NK-92 treated with Interleukin-12 subunit alpha and Interleukin-12 subunit beta, amount 100 ng/mL, for 24 hours (cell line): ENCODE data around the gene P2RX3.
A peak's percentile ranks its signal among the peaks of the same experiment; 100 is the strongest.
"Not testable (repeated sequence)": the region's sequence is repeated elsewhere in the genome, so short reads cannot be mapped to it uniquely, and the experiment has no call there.

Source experiments
- DNase-seq: peaks from one replicate; lab custom pipeline; 2025; lab: John Stamatoyannopoulos, UW

The P2RX3 gene

GRCh38 chr11:57349491-57350274 is 11.5 kb downstream of the P2RX3 start:
- peak; percentile 22 for DNase-seq

DNA sequence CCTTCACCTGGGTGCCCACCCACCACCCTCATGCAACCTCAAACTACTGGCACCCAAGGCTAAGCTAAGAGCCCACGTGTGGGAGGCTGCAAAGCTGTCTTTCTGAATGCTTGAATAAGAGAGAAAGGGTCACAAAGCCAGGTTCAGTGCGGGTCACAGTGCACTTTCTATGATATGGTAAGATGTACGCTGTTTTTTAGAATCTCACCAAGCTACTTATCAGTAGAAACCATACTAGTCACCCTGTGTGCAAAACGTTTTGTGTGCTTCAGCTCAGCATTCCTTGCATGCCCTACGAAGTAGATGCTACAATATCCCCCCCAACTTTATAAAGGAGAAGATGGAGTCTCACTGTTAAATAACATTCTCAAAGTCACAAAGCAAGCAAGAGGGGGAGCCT is 14.9 kb downstream of the P2RX3 start:
- DNase-seq, result no peak

GRCh38 chr11:57353446-57353845 is 15.3 kb downstream of the P2RX3 start:
- DNase-seq, result no peak

GRCh38 chr11:57353852-57354251 is 15.7 kb downstream of the P2RX3 start:
- no peak for DNase-seq

DNA sequence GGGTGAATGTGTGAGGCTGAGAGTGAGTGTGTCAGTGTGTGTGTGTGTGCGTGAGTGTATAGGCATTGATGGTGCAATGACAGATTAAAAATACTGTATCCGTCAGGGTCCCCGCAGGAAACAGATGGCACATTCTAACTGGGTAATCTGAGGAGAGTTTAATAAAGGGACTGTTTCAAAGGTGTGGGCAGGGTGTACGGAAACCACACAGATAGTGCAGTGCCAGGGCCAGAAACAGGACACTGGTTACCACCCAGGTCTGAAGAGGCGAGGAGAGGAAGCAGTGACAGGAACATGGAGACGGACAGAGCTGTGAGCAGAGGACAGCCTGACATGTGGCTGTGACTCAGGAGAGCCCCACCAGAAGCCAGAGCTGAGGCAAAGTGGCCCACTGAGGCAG is 16.5 kb downstream of the P2RX3 start:
- no peak for DNase-seq

DNA sequence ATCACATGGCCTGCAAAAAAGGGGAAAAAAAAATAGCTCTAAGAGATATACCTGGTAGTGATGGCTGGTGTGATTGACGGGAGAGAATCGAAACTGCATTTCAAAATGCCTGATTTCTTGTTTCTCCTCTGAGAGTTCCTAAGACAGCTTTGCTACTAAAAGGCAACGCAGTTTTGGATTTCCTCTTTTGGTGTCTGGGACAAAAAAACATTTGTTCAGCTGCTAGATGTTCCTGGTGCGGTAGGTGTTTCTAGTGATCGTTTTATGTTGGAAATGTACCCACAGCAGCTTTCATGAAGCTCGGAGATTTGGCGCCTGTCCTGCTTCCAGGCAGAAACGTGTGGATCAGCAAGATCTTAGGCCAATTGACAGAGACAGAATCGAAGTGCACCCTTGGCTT is 18.1 kb downstream of the P2RX3 start:
- no peak for DNase-seq

DNA sequence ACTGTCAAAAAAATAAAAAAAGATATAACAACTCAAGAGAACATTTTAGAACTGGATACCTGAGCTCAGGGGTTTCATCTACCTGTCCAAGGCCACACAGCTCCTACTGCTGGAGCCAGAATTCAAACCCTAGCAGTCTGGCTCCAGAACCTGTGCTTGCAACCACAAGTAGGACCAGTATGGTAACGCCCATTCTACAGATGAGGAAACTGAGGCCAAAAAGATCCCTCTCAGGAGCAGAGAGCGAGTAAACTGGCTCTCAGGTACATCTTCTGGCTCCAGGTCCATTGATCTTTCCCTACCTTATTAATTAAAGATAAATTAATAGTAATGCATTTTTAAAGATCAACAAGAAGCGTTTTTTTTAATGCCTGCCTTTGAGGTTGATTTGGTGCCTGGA is 19.2 kb downstream of the P2RX3 start:
- no peak for DNase-seq

DNA sequence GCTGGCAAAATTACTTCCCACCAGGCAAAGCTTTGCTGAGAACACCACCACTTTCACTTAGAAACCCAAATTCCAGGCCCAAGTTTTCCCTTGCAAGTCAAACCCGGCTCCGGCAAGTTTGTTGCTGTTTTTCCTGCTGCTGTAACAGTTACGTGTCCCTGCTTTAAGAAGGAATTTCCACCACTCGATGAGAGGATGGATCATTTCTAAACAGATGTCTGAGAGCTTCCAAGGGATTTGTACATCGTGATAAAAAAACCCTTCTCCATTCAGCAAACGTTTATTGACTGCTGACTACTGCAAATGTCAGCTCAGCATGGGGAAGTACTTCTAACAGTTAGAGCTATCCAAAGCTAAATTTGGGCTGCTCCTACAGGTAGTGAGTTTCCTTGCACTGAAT is 19.7 kb downstream of the P2RX3 start:
- no peak for DNase-seq

- DNase-seq, result no peak
Observed at GRCh38 chr11:57358543-57358961, 20.4 kb downstream of the P2RX3 start.

GRCh38 chr11:57358991-57359390 is 20.8 kb downstream of the P2RX3 start:
- no peak for DNase-seq

DNA sequence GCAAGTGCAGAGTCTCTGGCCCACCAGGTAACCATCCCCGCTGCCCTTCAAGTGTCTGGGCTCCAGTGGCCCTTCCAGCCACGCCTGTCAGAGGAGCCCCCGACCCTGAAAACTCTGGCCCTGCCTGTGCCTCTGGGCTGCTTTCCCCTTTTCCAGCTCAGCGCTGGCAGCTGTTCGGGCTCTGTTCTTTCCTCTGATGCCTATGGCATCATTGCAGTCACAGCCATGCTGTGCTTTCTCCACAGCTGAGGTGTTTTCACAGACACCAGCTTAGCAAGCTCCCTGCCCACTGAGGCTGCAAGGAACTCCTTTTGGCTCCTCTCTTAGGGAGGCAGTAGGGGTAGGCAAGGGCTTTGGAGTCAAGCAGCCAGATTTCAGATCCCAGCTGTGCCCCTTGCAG is 21.2 kb downstream of the P2RX3 start:
- DNase-seq, result no peak

- DNase-seq, result no peak
Observed at GRCh38 chr11:57359896-57360690, 21.9 kb downstream of the P2RX3 start.

DNA sequence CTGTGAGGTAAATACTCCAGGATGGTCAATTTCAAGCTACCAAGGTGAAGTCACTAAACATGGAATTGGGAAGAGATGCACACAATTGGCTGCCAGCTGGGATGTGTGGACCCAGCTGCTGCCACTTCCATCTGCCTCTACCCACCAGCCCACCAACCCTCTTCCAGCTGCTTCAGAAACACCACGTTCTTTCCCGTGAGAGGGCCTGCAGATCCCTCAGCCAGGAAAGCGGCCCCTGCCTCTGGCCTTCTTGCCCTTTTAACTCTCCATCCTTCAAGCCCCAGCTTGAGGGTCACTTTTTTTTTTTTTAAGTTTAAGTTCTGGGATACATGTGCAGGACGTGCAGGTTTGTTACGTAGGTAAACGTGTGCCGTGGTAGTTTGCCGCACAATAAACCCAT is 22.8 kb downstream of the P2RX3 start:
- no peak for DNase-seq

DNA sequence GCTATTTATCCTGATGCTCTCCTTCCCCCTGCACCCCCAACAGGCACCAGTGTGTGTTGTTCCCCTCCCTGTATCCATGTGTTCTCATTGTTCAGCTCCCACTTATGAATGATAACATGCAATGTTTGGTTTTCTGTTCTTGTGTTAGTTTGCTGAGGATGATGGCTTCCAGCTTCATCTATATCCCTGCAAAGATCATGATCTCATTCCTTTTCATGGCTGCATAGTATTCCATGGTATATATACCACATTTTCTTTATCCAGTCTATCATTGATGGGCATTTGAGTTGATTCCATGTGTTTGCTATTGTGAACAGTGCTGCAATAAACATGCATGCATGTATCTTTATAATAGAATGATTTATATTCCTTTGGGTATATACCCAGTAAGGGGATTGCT is 23.3 kb downstream of the P2RX3 start:
- not testable (repeated sequence) for DNase-seq

- DNase-seq, result no peak
Observed at GRCh38 chr11:57361926-57362325, 23.8 kb downstream of the P2RX3 start.

DNA sequence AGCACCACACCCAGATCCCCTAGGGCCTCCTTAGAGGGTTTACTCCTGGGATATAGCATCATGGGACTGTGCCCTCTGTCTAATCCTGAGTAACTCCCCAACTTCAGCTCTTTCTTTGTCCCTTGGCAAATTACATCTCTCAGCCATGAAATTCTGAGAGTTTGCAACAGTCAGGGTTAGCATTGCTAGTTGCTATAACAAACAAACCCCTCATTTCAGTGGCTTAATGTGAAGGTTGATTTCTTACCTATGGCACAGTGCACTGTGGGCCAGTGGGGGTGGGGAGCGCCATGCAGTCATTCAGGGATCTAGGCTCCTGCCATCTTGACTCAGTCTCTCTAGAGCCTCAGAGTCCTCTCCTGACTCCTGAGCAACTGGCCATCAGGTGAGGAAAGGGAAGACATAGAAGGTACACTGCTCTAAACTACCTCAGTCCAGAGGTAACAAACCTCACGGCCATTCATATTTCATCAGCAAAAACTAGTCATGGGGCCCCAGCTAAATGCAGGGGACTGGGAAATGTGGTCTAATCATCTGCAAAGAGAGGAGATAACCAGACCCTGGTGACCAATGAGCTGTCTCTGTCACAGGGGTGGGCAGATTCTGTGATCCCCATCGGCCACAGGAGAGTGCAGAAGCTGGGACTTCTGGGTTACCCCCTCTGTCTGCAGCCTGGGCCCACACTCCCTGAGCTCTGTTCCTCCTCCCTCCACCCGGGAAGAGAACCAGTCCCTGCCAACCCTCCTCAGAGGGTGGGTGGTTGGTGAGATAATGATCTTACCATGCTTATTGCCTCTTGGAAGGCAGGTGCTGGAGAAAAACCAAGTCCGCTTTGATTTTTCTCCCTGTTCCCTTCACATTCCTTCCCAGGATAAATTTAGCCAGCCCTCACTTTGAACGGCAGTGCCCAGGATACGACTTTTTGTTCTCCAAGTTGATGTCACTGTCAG is 25.3 kb downstream of the P2RX3 start:
- no peak for DNase-seq

- DNase-seq, result no peak
Observed at GRCh38 chr11:57364851-57365660, 26.9 kb downstream of the P2RX3 start.

GRCh38 chr11:57368106-57368844 is 30.1 kb downstream of the P2RX3 start:
- no peak for DNase-seq

GRCh38 chr11:57368845-57369232 is 30.7 kb downstream of the P2RX3 start:
- no peak for DNase-seq

DNA sequence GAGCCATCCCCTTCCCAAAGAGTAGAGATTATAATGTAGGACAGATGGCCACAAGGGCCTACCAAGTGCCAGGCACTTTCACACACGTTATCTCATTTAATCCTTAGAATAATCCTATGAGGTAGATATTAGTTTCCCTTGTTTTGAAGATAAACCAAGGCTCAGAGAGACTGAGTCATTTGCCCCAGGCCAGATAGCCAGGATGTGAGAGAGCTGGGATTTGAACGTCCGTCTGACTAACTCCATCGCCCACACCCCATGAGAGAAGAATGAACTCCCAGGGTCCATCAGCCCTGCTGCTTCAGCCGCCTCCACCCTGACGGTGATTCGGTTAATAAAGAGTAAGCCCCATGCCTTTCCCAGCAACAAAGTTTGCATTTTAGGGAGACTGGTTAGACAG is 32.1 kb downstream of the P2RX3 start:
- no peak for DNase-seq

- DNase-seq, result no peak
Observed at GRCh38 chr11:57370941-57371340, 32.8 kb downstream of the P2RX3 start.
